Loucy (cell line): ENCODE measurements around the gene AP4B1.

Experiments
- EZH2phosphoT487 ChIP-seq: fragments of 200-600 bp; IDR thresholded peaks from 2 replicates; pipeline ENCODE4 v1.6.1; 2018; ENCODE audit warnings: antibody characterized with exemption, mild to moderate bottlenecking, moderate library complexity, borderline replicate concordance
- TF ChIP-seq, protein P1 (sequence below): fragments of 200-600 bp; sonication (generic); conservative IDR thresholded peaks from 2 replicates; pipeline ENCODE4 v1.5.1; 2014; ENCODE audit warnings: mild to moderate bottlenecking, antibody characterized with exemption, low read length

DNA sequence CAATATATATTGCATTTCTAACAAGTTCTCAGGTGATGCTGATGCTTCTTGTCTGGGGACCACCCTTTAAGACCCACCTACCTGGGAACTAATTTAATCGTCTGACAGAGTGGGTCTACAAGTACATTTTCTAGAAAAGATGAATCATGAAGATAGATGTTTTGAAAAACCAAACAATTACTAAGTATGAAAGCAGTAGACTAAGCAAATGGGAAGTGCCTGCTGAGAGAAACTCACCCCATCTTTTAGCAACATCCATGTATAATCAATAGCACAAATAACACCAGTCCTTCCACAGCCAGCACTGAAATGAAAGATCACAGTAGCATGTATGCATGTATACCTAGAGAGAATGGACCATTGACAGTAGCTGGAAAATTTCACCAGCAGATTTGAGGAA, 50.4 kb downstream of the AP4B1 start:
- TF ChIP-seq, protein P1, sequence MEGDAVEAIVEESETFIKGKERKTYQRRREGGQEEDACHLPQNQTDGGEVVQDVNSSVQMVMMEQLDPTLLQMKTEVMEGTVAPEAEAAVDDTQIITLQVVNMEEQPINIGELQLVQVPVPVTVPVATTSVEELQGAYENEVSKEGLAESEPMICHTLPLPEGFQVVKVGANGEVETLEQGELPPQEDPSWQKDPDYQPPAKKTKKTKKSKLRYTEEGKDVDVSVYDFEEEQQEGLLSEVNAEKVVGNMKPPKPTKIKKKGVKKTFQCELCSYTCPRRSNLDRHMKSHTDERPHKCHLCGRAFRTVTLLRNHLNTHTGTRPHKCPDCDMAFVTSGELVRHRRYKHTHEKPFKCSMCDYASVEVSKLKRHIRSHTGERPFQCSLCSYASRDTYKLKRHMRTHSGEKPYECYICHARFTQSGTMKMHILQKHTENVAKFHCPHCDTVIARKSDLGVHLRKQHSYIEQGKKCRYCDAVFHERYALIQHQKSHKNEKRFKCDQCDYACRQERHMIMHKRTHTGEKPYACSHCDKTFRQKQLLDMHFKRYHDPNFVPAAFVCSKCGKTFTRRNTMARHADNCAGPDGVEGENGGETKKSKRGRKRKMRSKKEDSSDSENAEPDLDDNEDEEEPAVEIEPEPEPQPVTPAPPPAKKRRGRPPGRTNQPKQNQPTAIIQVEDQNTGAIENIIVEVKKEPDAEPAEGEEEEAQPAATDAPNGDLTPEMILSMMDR: no peak
- no peak for TF ChIP-seq EZH2phosphoT487
